ENCODE measurements around the gene EVX1.

The EVX1 gene

DNA sequence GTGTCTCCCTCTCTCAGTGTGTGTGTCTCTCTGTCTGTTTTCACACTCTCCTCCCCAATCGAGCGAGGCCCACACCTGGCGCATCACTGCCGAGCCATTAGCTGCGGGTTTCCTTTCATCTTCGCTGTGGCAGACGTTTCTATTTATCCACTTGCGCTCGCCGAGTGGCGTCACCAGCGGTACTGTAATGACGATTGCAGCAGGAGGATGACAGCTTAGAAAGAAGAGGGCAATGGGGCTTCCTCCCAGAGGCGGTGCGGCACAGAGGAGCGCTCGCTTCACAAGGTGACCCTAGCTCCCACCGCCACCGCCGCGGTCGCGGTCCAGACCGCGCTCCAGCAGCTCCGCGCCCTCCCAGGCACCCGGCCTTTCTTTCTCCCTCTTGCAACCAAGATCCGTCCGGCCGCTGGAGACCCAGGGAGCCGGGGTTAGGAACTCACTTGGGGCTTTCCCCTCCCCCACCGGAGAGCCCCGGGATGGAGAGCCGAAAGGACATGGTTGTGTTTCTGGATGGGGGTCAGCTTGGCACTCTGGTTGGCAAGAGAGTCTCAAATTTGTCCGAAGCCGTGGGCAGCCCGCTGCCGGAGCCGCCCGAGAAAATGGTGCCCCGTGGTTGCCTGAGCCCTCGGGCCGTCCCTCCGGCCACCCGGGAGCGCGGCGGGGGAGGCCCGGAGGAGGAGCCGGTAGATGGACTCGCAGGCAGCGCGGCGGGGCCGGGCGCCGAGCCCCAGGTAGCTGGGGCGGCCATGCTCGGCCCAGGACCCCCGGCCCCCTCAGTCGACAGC lies at the start of gene EVX1:
Gene EVX1, plus strand, starts transcription at position 248 of the 785 bp plus-strand sequence. Its CDS starts 229 bp downstream, at position 477.
- Histone ChIP-seq H3F3A (ENCODE audit: insufficient read depth) (no peaks in the 10 kb centered on the region), H3K27me3 (ENCODE audit: low read length) (no peaks in the 10 kb centered on the region), H3K79me2 (ENCODE audit: insufficient read depth, low read length) (no peaks in the 10 kb centered on the region), H4K20me1 (ENCODE audit: low read depth, low read length) (no peaks in the 10 kb centered on the region), H3K4me2 (ENCODE audit: low read depth, low read length, poor library complexity, severe bottlenecking) (no peak within 1 kb of the TSS), H3K9ac (ENCODE audit: low read length) (no peak within 1 kb of the TSS), H3K4me3 (ENCODE audit: insufficient read depth, low read length, poor library complexity, severe bottlenecking) (no peak within 1 kb of the TSS), H3K9me2 (replicated peaks; ENCODE audit: insufficient read depth, low read length) (no peaks in the 10 kb centered on the region), H3K36me3 (ENCODE audit: low read length) (no peaks in the 10 kb centered on the region), H3K9me3 (ENCODE audit: insufficient read depth, low read length) (no peaks in the 10 kb centered on the region), H2AFZ (ENCODE audit: low read depth, low read length, severe bottlenecking) (no peak within 1 kb of the TSS), H3K27ac (ENCODE audit: low read depth, low read length) (no peak within 1 kb of the TSS)
- no peak for TF ChIP-seq EZH2phosphoT487 (conservative IDR thresholded peaks at IDR 0.05; ENCODE audit: low read length)
- TF ChIP-seq, protein P1, sequence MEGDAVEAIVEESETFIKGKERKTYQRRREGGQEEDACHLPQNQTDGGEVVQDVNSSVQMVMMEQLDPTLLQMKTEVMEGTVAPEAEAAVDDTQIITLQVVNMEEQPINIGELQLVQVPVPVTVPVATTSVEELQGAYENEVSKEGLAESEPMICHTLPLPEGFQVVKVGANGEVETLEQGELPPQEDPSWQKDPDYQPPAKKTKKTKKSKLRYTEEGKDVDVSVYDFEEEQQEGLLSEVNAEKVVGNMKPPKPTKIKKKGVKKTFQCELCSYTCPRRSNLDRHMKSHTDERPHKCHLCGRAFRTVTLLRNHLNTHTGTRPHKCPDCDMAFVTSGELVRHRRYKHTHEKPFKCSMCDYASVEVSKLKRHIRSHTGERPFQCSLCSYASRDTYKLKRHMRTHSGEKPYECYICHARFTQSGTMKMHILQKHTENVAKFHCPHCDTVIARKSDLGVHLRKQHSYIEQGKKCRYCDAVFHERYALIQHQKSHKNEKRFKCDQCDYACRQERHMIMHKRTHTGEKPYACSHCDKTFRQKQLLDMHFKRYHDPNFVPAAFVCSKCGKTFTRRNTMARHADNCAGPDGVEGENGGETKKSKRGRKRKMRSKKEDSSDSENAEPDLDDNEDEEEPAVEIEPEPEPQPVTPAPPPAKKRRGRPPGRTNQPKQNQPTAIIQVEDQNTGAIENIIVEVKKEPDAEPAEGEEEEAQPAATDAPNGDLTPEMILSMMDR (IDR thresholded peaks at IDR 0.05; ENCODE audit: insufficient read depth, low read length, poor library complexity, severe bottlenecking): no peak

DNA sequence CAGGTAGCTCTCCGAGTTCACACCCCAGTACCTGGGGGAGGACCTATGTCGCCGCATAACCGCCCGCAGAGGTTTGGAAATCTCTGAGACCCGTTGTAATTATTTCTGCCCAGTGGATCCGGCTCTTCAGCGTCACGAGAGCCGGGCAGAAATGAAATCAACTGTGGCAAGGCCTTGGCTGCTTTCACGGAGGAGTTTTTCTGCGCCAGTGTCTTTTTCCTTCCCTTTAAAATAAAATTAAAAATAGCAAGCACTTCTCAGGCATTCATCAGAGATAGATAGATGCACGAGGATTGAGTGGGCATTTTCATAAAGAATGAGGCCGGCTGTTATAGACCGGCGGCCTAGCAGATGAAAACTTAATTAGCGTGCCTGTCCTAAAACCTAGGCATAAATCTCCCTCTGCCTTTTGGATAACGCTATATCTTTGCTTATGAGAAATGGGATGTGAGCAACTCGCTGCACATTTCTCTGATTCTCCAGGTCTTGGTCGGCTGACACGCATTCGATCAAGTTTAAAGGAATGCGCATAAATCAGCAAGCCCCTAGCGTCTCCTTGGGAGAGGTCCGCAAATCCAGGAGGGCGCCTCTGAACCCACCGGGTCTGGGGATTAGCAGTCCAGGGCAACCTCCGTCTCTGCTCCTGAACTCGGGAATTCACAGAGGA lies 49.1 kb upstream of the EVX1 start:
- Histone ChIP-seq H3K36me3 (ENCODE audit: low read length) (no peaks in the 10 kb centered on the region), H3K27me3 (ENCODE audit: low read length) (no peaks in the 10 kb centered on the region), H3K79me2 (ENCODE audit: insufficient read depth, low read length) (no peaks in the 10 kb centered on the region), H3K27ac (ENCODE audit: low read depth, low read length) (no peak overlapping the region), H2AFZ (ENCODE audit: low read depth, low read length, severe bottlenecking) (no peak overlapping the region), H4K20me1 (ENCODE audit: low read depth, low read length) (no peaks in the 10 kb centered on the region), H3K9me3 (ENCODE audit: insufficient read depth, low read length) (no peaks in the 10 kb centered on the region), H3K9ac (ENCODE audit: low read length) (no peak overlapping the region), H3F3A (ENCODE audit: insufficient read depth) (no peaks in the 10 kb centered on the region), H3K9me2 (replicated peaks; ENCODE audit: insufficient read depth, low read length) (no peaks in the 10 kb centered on the region), H3K4me2 (ENCODE audit: low read depth, low read length, poor library complexity, severe bottlenecking) (no peak overlapping the region), H3K4me3 (ENCODE audit: insufficient read depth, low read length, poor library complexity, severe bottlenecking) (no peak overlapping the region)
- TF ChIP-seq, protein P1 (IDR thresholded peaks at IDR 0.05; ENCODE audit: insufficient read depth, low read length, poor library complexity, severe bottlenecking): no peak
- TF ChIP-seq EZH2phosphoT487 (conservative IDR thresholded peaks at IDR 0.05; ENCODE audit: low read length): no peak

DNA sequence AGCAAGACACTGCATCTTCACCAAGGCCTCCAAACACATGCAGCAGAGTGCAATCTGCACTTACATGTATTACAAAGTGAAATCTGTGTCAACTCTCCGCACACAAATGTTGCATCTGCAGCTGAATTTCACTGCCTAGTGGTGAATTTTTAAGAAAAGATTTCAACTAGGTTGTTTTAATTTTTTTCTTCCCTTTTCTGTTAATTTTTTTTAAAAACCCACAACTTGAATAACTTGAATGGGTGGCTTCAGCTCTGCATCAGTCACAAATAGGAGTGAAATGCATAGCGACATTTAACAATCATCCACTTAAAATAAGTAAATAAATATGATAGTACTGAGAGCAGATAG lies 48.6 kb upstream of the EVX1 start:
- Histone ChIP-seq H2AFZ (ENCODE audit: low read depth, low read length, severe bottlenecking) (no peak overlapping the region), H3K4me2 (ENCODE audit: low read depth, low read length, poor library complexity, severe bottlenecking) (no peak overlapping the region)

More for the DNA sequence above, 48.6 kb upstream of the EVX1 start:
- Histone ChIP-seq H3K4me3 (ENCODE audit: insufficient read depth, low read length, poor library complexity, severe bottlenecking) (no peak overlapping the region), H3K9me3 (ENCODE audit: insufficient read depth, low read length) (no peaks in the 10 kb centered on the region), H3F3A (ENCODE audit: insufficient read depth) (no peaks in the 10 kb centered on the region), H3K79me2 (ENCODE audit: insufficient read depth, low read length) (no peaks in the 10 kb centered on the region), H3K9me2 (replicated peaks; ENCODE audit: insufficient read depth, low read length) (no peaks in the 10 kb centered on the region), H3K36me3 (ENCODE audit: low read length) (no peaks in the 10 kb centered on the region), H3K27ac (ENCODE audit: low read depth, low read length) (no peak overlapping the region), H3K9ac (ENCODE audit: low read length) (no peak overlapping the region), H4K20me1 (ENCODE audit: low read depth, low read length) (no peaks in the 10 kb centered on the region), H3K27me3 (ENCODE audit: low read length) (no peaks in the 10 kb centered on the region)
- no peak for TF ChIP-seq EZH2phosphoT487 (conservative IDR thresholded peaks at IDR 0.05; ENCODE audit: low read length)
- TF ChIP-seq, protein P1 (IDR thresholded peaks at IDR 0.05; ENCODE audit: insufficient read depth, low read length, poor library complexity, severe bottlenecking): no peak
